Measurements from ENCODE around the gene ONECUT3. TPM values are rescaled to one million over a fixed set of nuclear protein-coding genes. Genes with fewer than 3 reads are reported as not detected.

Gene ONECUT3
- total RNA-seq, 1 donor from 2014 or later: 0.94 TPM

DNA sequence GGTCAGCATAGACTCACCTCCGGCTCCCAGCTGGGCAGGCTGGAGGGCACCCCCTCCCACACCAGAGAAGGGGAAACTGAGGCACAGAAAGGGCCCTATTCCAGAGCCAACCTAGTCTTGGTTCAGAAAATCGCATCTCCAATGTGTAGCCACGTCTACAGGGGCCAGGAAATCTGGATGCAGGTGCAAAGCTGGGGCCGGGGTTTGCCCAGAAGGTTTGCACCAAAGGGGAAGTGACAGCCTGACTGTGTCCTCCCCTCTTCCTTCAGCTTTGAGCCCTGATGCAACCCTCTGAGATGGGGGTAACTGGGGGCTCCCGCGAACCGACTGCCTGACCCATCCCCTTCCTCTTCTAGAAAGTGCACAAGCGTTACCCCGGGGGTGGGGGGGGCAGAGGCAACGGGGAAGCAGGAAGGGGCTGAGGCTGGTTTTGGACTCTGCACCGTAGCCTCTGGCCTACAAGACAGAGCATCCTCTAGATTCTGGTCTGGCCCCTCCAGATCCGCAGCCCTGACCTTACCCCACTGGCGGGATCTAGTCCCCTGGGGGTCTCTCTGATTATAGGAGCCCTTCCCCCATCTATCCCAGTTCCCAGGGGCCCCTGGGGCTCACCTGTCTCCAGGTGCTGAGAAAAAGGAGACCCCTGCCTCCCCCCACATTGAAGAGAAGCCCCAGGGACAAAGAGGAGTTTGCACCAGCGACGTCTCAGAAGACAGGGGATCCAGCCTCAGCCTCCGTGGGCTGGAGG lies 1.1 kb upstream of the ONECUT3 start:
- TF ChIP-seq, protein P1, sequence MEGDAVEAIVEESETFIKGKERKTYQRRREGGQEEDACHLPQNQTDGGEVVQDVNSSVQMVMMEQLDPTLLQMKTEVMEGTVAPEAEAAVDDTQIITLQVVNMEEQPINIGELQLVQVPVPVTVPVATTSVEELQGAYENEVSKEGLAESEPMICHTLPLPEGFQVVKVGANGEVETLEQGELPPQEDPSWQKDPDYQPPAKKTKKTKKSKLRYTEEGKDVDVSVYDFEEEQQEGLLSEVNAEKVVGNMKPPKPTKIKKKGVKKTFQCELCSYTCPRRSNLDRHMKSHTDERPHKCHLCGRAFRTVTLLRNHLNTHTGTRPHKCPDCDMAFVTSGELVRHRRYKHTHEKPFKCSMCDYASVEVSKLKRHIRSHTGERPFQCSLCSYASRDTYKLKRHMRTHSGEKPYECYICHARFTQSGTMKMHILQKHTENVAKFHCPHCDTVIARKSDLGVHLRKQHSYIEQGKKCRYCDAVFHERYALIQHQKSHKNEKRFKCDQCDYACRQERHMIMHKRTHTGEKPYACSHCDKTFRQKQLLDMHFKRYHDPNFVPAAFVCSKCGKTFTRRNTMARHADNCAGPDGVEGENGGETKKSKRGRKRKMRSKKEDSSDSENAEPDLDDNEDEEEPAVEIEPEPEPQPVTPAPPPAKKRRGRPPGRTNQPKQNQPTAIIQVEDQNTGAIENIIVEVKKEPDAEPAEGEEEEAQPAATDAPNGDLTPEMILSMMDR (conservative IDR thresholded peaks at IDR 0.05): no peak
- peaks cover 67% of the 10 kb centered on the region for H3K27me3 Mint-ChIP-seq
- no peaks in the 10 kb centered on the region for H3K9me3 Mint-ChIP-seq
- no peak overlapping the region for H3K4me3 Mint-ChIP-seq
- no peak for DNase-seq (ENCODE audit: extremely low spot score, unreplicated experiment)
- no peak overlapping the region for H3K27ac Mint-ChIP-seq
- H3K36me3 Mint-ChIP-seq: no peaks in the 10 kb centered on the region
- H3K4me1 Mint-ChIP-seq (ENCODE audit: unreplicated experiment): peaks cover 4% of the 10 kb centered on the region

DNA sequence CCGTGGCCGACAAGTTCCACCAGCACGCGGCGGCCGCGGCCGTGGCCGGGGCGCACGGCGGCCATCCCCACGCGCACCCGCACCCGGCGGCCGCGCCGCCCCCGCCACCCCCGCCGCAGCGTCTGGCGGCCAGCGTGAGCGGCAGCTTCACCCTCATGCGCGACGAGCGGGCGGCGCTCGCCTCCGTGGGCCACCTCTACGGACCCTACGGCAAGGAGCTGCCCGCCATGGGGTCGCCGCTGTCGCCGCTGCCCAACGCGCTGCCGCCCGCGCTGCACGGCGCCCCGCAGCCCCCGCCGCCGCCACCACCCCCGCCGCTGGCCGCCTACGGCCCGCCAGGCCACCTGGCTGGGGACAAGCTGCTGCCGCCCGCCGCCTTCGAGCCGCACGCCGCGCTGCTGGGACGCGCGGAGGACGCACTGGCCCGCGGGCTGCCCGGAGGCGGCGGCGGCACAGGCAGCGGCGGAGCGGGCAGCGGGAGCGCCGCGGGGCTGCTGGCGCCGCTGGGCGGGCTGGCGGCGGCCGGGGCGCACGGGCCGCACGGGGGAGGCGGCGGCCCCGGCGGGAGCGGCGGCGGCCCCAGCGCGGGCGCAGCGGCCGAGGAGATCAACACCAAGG lies 821 bp downstream of the ONECUT3 start:
- Mint-ChIP-seq H3K27me3 (peaks cover 73% of the 10 kb centered on the region), H3K4me3 (no peak overlapping the region), H3K4me1 (ENCODE audit: unreplicated experiment) (peaks cover 4% of the 10 kb centered on the region), H3K36me3 (no peaks in the 10 kb centered on the region), H3K27ac (no peak overlapping the region), H3K9me3 (no peaks in the 10 kb centered on the region)
- TF ChIP-seq, protein P1 (conservative IDR thresholded peaks at IDR 0.05): no peak
- no peak for DNase-seq (ENCODE audit: extremely low spot score, unreplicated experiment)

DNA sequence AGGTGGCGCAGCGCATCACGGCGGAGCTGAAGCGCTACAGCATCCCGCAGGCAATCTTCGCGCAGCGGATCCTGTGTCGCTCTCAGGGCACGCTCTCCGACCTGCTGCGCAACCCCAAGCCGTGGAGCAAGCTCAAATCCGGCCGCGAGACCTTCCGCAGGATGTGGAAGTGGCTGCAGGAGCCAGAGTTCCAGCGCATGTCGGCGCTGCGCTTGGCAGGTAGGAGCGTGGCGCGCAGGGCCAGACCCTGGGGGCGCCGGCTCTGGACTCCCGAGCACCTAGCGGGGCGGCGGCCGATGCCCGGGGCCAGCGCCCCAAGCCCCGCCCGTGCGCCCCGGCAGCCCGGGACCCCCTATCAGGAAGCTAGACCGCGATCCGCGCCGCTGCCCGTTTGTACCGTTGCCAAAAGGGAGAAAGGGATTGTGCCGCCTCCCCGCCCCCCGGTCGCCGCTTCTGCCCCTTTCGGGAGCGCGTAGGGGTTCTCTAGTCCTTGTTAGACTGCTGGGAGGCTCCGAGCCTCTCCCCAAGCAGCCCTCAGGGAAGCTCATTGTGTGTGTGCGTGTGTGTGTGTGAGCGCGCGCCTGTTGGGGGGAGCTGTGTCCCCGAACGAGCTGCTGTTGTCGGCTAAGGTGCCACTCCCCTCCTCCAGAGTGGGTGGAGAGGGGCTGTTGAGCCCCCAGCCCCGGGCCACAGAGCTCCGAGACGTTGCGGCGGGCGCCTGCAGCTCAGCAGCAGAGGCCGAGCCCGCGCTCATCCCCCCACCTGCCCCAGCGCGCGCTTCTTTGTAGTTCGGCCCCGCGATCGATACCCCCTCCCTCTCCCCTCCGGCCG lies 1.5 kb downstream of the ONECUT3 start:
- H3K36me3 Mint-ChIP-seq: no peaks in the 10 kb centered on the region
- H3K27ac Mint-ChIP-seq: no peak overlapping the region
- peaks cover 80% of the 10 kb centered on the region for H3K27me3 Mint-ChIP-seq
- no peak for DNase-seq (ENCODE audit: extremely low spot score, unreplicated experiment)
- TF ChIP-seq, protein P1 (conservative IDR thresholded peaks at IDR 0.05): no peak
- H3K4me1 Mint-ChIP-seq (ENCODE audit: unreplicated experiment): peaks cover 4% of the 10 kb centered on the region
- H3K4me3 Mint-ChIP-seq: peak overlapping the region; percentile 52
- H3K9me3 Mint-ChIP-seq: no peaks in the 10 kb centered on the region

DNA sequence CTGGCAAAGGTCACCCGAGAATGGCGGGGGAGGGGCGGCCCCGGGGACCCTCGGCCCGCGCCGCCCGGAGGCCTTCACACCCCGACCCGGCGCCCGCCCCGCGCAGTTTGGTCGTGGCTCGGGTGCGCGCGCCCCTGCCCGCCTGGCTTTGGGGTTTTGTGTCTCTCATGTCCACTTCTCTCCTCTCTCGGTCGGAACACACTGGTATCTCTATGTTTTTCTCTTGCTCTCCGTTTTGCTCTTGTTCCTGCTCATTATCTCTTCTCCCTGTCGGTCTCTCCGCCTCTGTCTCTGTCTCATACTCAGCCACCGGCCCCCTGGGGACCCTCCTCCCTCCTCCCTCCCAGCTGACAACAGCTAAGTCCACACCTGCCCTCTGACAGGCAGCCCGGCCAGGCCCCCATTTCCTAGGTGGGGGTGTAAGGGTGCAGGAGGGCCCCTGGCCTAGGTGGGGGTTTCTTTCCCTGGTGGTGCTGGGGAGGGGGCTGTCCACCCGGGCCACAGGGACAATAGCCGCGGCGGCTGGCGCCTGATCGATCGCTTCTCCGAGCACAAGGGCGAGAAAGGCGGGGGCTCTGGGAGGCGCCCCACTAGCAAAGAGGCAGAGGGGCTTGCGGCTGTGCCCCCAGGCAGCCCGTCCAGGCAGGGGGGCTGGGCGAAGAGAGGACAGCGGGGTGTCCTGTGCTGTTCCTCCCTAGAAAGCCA lies 2.3 kb downstream of the ONECUT3 start:
- peaks cover 80% of the 10 kb centered on the region for H3K27me3 Mint-ChIP-seq
- peak overlapping the region; percentile 57 for H3K27ac Mint-ChIP-seq
- TF ChIP-seq, protein P1 (conservative IDR thresholded peaks at IDR 0.05): no peak
- no peaks in the 10 kb centered on the region for H3K36me3 Mint-ChIP-seq
- H3K9me3 Mint-ChIP-seq: no peaks in the 10 kb centered on the region
- H3K4me1 Mint-ChIP-seq (ENCODE audit: unreplicated experiment): peaks cover 4% of the 10 kb centered on the region
- DNase-seq (ENCODE audit: extremely low spot score, unreplicated experiment): no peak
- H3K4me3 Mint-ChIP-seq: peak overlapping the region; percentile 79

DNA sequence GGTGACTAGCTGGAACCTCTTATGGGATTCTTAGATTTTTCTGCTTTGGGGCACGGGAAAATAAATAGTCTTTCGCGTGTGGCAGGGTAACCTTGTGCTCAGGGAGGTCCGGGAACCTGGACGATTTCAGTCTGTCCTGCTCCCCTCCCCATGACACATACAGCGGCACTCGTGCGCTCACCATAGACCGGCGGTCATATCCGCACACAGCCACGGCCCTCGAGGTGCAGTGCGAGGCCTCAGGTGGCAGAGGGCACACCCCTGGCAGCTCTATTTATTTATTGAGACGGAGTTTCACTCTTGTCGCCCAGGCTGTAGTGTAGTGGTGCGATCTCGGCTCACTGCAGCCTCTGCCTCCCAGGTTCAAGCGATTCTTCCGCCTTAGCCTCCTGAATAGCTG lies 3.0 kb downstream of the ONECUT3 start:
- Mint-ChIP-seq H3K9me3 (no peaks in the 10 kb centered on the region), H3K36me3 (no peaks in the 10 kb centered on the region), H3K27ac (no peak overlapping the region), H3K4me3 (peak overlapping the region; percentile 66), H3K27me3 (peaks cover 80% of the 10 kb centered on the region), H3K4me1 (ENCODE audit: unreplicated experiment) (peaks cover 4% of the 10 kb centered on the region)
- DNase-seq (ENCODE audit: extremely low spot score, unreplicated experiment): no peak
- TF ChIP-seq, protein P1 (conservative IDR thresholded peaks at IDR 0.05): no peak
